GM19193 (cell line): ENCODE data around the gene EPHB1.

Experiments
- POLR2A ChIP-seq: IDR thresholded peaks from 4 replicates; pipeline ENCODE4 v1.6.1; 2011; ENCODE audit not compliant: insufficient read depth, insufficient read length; ENCODE audit errors: extremely low read depth

The EPHB1 gene

GRCh38 chr3:134988666-134989065 lies 193.6 kb downstream of the EPHB1 start:
- TF ChIP-seq POLR2A, result no peak

- TF ChIP-seq POLR2A, result no peak
These were observed 195.9 kb downstream of the EPHB1 start for GRCh38 chr3:134991003-134991402.

GRCh38 chr3:134991472-134992010 lies 196.5 kb downstream of the EPHB1 start:
- TF ChIP-seq POLR2A, result no peak

- no peak for TF ChIP-seq POLR2A
These were observed 197.1 kb downstream of the EPHB1 start for GRCh38 chr3:134992180-134992579.

- TF ChIP-seq POLR2A, result no peak
These were observed 197.5 kb downstream of the EPHB1 start for GRCh38 chr3:134992586-134992985.

- no peak for TF ChIP-seq POLR2A
These were observed 198.0 kb downstream of the EPHB1 start for GRCh38 chr3:134993011-134993410.

- no peak for TF ChIP-seq POLR2A
These were observed 203.1 kb downstream of the EPHB1 start for GRCh38 chr3:134998158-134998557.

- TF ChIP-seq POLR2A, result no peak
These were observed 203.8 kb downstream of the EPHB1 start for GRCh38 chr3:134998855-134999254.

GRCh38 chr3:135000465-135000864 lies 205.4 kb downstream of the EPHB1 start:
- no peak for TF ChIP-seq POLR2A

- no peak for TF ChIP-seq POLR2A
These were observed 212.5 kb downstream of the EPHB1 start for GRCh38 chr3:135007607-135008006.

- TF ChIP-seq POLR2A, result no peak
These were observed 213.3 kb downstream of the EPHB1 start for GRCh38 chr3:135008326-135008725.

- no peak for TF ChIP-seq POLR2A
These were observed 214.0 kb downstream of the EPHB1 start for GRCh38 chr3:135009014-135009413.

- TF ChIP-seq POLR2A, result no peak
These were observed 217.0 kb downstream of the EPHB1 start for GRCh38 chr3:135012101-135012500.

- no peak for TF ChIP-seq POLR2A
These were observed 218.1 kb downstream of the EPHB1 start for GRCh38 chr3:135013206-135013605.

GRCh38 chr3:135014566-135014965 lies 219.5 kb downstream of the EPHB1 start:
- no peak for TF ChIP-seq POLR2A

- no peak for TF ChIP-seq POLR2A
These were observed 222.2 kb downstream of the EPHB1 start for GRCh38 chr3:135017003-135017893.
